ENCODE measurements around the gene ZNF524.

DNA sequence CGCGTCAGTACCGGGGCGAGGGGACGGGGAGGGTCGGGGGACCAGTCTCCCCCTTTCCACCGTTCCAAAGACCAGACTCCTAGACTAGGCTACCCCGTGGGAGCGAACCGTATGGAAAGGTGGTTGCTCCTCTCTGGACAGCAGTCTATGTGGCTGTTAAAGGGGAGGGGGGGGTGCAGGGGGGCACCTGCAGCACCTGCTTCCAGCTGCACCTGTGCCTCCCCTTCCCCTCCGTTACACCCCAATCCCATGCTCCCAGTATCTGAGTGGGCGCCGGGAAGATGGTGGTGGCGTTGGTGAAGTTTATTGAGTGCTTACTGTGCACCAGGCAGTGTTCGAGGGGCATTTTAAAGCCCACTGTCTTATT, 557 bp downstream of the ZNF524 start:
- TF ChIP-seq, protein P1, sequence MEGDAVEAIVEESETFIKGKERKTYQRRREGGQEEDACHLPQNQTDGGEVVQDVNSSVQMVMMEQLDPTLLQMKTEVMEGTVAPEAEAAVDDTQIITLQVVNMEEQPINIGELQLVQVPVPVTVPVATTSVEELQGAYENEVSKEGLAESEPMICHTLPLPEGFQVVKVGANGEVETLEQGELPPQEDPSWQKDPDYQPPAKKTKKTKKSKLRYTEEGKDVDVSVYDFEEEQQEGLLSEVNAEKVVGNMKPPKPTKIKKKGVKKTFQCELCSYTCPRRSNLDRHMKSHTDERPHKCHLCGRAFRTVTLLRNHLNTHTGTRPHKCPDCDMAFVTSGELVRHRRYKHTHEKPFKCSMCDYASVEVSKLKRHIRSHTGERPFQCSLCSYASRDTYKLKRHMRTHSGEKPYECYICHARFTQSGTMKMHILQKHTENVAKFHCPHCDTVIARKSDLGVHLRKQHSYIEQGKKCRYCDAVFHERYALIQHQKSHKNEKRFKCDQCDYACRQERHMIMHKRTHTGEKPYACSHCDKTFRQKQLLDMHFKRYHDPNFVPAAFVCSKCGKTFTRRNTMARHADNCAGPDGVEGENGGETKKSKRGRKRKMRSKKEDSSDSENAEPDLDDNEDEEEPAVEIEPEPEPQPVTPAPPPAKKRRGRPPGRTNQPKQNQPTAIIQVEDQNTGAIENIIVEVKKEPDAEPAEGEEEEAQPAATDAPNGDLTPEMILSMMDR (IDR thresholded peaks at IDR 0.05; ENCODE audit: poor library complexity): no peak
- no peak for TF ChIP-seq EZH2 (IDR thresholded peaks at IDR 0.05; ENCODE audit: borderline replicate concordance)
- no peak for TF ChIP-seq EZH2phosphoT487 (IDR thresholded peaks at IDR 0.05; ENCODE audit: low read depth, severe bottlenecking, unreplicated experiment)
